ENCODE measurements around the gene PLEKHM1. TPM values are rescaled to one million over a fixed set of nuclear protein-coding genes. Genes with fewer than 3 reads are reported as not detected.
A peak's percentile ranks its signal among the peaks of the same experiment; 100 is the strongest.

The PLEKHM1 gene
- total RNA-seq, 2 experiments from 2014 or later, result 18.8 to 20.0 TPM

- ChIA-PET POLR2A (no interaction called here), CTCF (no interaction called here)
- ATAC-seq (no peak), DNase-seq (no peak)
- H3K36me3 Mint-ChIP-seq (ENCODE audit: low read depth), result no peaks in the 10 kb centered on the region
- intact Hi-C loops (cut with micrococcal nuclease), result no loop called here
- peaks cover 13% of the 10 kb centered on the region for H3K4me1 Mint-ChIP-seq (ENCODE audit: low read depth)
- H3K9me3 Mint-ChIP-seq, result no peaks in the 10 kb centered on the region
- no peak overlapping the region for H3K4me3 Mint-ChIP-seq
- H3K27ac Mint-ChIP-seq, result no peak overlapping the region
- TF ChIP-seq, protein P1, sequence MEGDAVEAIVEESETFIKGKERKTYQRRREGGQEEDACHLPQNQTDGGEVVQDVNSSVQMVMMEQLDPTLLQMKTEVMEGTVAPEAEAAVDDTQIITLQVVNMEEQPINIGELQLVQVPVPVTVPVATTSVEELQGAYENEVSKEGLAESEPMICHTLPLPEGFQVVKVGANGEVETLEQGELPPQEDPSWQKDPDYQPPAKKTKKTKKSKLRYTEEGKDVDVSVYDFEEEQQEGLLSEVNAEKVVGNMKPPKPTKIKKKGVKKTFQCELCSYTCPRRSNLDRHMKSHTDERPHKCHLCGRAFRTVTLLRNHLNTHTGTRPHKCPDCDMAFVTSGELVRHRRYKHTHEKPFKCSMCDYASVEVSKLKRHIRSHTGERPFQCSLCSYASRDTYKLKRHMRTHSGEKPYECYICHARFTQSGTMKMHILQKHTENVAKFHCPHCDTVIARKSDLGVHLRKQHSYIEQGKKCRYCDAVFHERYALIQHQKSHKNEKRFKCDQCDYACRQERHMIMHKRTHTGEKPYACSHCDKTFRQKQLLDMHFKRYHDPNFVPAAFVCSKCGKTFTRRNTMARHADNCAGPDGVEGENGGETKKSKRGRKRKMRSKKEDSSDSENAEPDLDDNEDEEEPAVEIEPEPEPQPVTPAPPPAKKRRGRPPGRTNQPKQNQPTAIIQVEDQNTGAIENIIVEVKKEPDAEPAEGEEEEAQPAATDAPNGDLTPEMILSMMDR (IDR thresholded peaks at IDR 0.05), result no peak
- no peaks in the 10 kb centered on the region for H3K27me3 Mint-ChIP-seq
Observed at GRCh38 chr17:45436161-45436560, 54.4 kb downstream of the PLEKHM1 start.

GRCh38 chr17:45435481-45435880 is 55.0 kb downstream of the PLEKHM1 start:
- no peak for DNase-seq
- Mint-ChIP-seq H3K9me3 (no peaks in the 10 kb centered on the region), H3K27ac (no peak overlapping the region), H3K4me3 (no peak overlapping the region), H3K4me1 (ENCODE audit: low read depth) (peaks cover 9% of the 10 kb centered on the region), H3K36me3 (ENCODE audit: low read depth) (no peaks in the 10 kb centered on the region), H3K27me3 (no peaks in the 10 kb centered on the region)
- POLR2A ChIA-PET, result no interaction called here
- TF ChIP-seq, protein P1 (IDR thresholded peaks at IDR 0.05), result no peak
- intact Hi-C loops (cut with micrococcal nuclease), result no loop called here
- CTCF ChIA-PET, result no interaction called here
- no peak for ATAC-seq

GRCh38 chr17:45433159-45433535 is 57.4 kb downstream of the PLEKHM1 start:
- peaks cover 6% of the 10 kb centered on the region for H3K27me3 Mint-ChIP-seq
- ChIA-PET POLR2A (no interaction called here), CTCF (no interaction called here)
- TF ChIP-seq, protein P1 (IDR thresholded peaks at IDR 0.05), result no peak
- no peaks in the 10 kb centered on the region for H3K36me3 Mint-ChIP-seq (ENCODE audit: low read depth)
- H3K27ac Mint-ChIP-seq, result no peak overlapping the region
- no peaks in the 10 kb centered on the region for H3K9me3 Mint-ChIP-seq
- intact Hi-C loops (cut with micrococcal nuclease), result no loop called here
- no peak for DNase-seq
- no peak for ATAC-seq
- peak overlapping the region; percentile 36 for H3K4me3 Mint-ChIP-seq
- H3K4me1 Mint-ChIP-seq (ENCODE audit: low read depth), result peaks cover 13% of the 10 kb centered on the region

DNA sequence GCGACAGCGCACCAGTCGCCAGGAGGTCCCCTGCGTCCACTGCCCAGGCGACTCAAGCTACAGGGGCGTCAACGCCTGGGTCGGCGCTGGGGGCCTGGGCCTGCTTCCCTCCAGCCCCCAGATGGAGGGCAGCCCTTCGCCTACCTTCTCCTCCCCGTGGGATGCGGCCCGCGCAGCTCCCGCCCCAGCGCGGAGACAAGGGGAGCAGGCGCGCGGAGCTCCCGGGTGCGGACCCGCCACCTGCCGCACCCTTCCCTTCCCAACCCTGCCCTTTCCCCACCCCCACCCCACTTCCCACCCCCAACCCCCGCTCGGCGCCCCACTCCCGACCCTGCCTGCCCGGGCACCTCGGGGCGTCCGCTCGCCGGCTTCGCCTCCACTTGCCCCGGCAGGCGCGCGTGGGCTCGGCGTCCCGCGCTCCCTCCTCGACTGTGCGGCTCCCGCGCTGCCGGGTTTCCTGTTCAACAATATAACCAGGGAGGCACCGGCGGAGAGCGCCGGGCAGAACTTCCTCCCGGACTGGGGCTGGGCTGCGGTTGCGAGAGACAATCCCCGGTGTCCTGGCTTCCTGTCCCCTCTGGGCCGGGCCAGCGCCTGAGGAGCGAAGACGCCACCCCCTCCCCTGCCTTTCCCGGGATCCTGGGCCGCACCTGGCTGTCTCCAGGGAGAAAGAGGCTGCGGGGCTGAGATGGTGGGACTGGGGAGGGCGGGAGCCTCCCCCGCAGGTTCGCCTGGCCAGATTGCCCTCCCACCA is 57.9 kb downstream of the PLEKHM1 start, which contains the start of gene ARHGAP27:
Gene ARHGAP27 (minus strand): TSS at position 466 of the 754 bp plus-strand sequence. CDS start 2,591 bp downstream, outside the sequence.
- Mint-ChIP-seq H3K4me1 (ENCODE audit: low read depth) (peaks cover 14% of the 10 kb centered on the region), H3K27me3 (peaks cover 6% of the 10 kb centered on the region), H3K4me3 (peak within 1 kb of the TSS; percentile 76), H3K9me3 (no peaks in the 10 kb centered on the region), H3K27ac (peak within 1 kb of the TSS; percentile 15), H3K36me3 (ENCODE audit: low read depth) (no peaks in the 10 kb centered on the region)
- DNase-seq, result no peak
- intact Hi-C loops (cut with micrococcal nuclease), result no loop called here
- ChIA-PET CTCF (no interaction called here), POLR2A (interaction anchor here (1.6 kb wide), 1 partner anchor 20 kb away, joined by 4 read pairs; no protein-coding TSS in a partner anchor)
- ATAC-seq, result no peak
- TF ChIP-seq, protein P1 (IDR thresholded peaks at IDR 0.05), result no peak

All from activated CD8-positive, alpha-beta T cell treated with anti-CD3 and anti-CD28 coated beads for 36 hours (primary cell).